GM23248 (cell line): ENCODE measurements around the gene ANKRD29.

ENCODE experiments used
- EZH2 ChIP-seq: fragments of 200-600 bp; sonication (generic); IDR thresholded peaks from 2 replicates; pipeline ENCODE4 v1.6.1; 2018; ENCODE audit warnings: antibody characterized with exemption, mild to moderate bottlenecking; ENCODE audit not compliant: insufficient read depth, poor library complexity, severe bottlenecking
- EZH2phosphoT487 ChIP-seq: fragments of 200-600 bp; sonication (generic); IDR thresholded peaks from 2 replicates; pipeline ENCODE4 v1.6.1; 2018; ENCODE audit warnings: antibody characterized with exemption, moderate library complexity, mild to moderate bottlenecking, low read depth; ENCODE audit not compliant: insufficient read depth

DNA sequence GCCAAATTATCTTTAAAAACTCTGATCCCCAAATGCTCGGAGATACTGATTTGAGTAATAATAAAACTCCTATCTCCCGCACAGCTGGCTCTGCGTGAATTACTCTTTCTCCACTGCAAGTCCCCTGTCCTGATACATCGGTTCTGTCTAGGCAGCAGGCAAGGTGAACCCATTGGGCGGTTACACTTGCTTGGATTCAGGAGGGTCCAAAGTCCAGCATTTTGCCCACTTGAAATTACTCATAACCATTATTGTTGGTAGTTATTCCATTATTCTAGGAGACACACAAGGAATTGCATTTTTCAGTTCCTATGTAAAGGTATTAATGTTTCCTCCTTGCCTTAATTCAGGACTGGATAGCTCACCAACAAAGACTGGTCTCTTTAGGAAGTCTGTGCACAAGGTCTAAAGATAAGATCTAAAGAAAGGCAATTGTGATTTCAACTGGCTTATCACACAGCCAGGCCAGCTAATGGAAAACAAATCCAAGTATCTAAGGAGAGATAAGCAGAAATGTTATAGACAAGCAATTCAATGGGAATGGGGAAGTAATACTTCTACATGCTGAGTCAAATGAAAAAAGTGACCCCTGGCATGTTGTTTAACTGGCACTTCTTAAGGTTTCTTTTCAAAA, 53.2 kb downstream of the ANKRD29 start:
- TF ChIP-seq EZH2phosphoT487 (no peak), EZH2 (no peak)
